ENCODE measurements around the gene ALX3.

The ALX3 gene

DNA sequence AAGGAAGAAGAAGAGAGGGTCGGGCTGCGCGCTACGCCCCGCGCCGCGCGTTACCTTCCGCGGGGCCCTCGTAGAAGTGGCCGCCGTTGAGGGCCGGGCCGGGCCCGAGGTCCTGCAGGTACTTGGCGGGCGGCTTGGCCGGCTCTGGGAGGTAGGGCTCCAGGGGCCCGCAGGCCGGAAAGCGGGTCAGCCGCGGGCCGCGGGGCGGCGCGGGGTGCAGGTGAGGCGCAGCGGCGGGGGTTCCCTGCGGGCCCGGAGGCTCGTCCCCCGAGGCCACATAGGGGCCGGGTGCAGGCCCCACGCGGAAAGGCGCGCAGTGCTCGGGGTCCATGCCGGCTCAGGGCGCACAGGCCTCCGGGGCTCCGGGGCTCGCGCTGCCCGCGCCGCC lies 196 bp downstream of the ALX3 start:
- H3K36me3 ChIP-seq (ENCODE audit: control insufficient read depth in 1 of 2, insufficient read depth in 2 of 2, low read length in 2 of 2), result no peaks in the 10 kb centered on the region
- H3K79me2 ChIP-seq (ENCODE audit: control insufficient read depth, insufficient read depth, low read length, poor library complexity), result no peaks in the 10 kb centered on the region
- H2BK12ac ChIP-seq (ENCODE audit: low read length), result no peak overlapping the region
- no peak overlapping the region for H3K4me3 ChIP-seq (ENCODE audit: low read depth, low read length)
- no peak overlapping the region for H3K27ac ChIP-seq (ENCODE audit: low read depth, low read length)
- H2AK5ac ChIP-seq (ENCODE audit: low read length), result no peak overlapping the region
- no peak overlapping the region for H4K8ac ChIP-seq (ENCODE audit: low read depth, low read length)
- no peak overlapping the region for H2AFZ ChIP-seq (ENCODE audit: insufficient read depth, low read length, poor library complexity)
- H3K14ac ChIP-seq (ENCODE audit: low read length), result no peak overlapping the region
- H3K9ac ChIP-seq (ENCODE audit: low read length), result no peak overlapping the region
- H3K18ac ChIP-seq (ENCODE audit: low read length), result no peak overlapping the region
- peak overlapping the region; percentile 49 for H3K4me2 ChIP-seq (ENCODE audit: low read length)
- H4K91ac ChIP-seq (ENCODE audit: low read depth, low read length), result no peak overlapping the region
- H3K4me1 ChIP-seq (ENCODE audit: control insufficient read depth in 1 of 2, insufficient read depth in 2 of 2, low read length in 2 of 2), result peaks cover 17 to 22% of the 10 kb centered on the region in 2 experiments
- no CpG with 5 or more reads among the region's 52 CpGs for WGBS (ENCODE audit: extremely low coverage, insufficient coverage, insufficient read length)
- no peak for DNase-seq
- peaks cover 13% of the 10 kb centered on the region for H3K9me3 ChIP-seq (ENCODE audit: insufficient read depth, low read depth, low read length)
- H2BK5ac ChIP-seq (ENCODE audit: low read depth, low read length, poor library complexity), result no peak overlapping the region
- H3K23ac ChIP-seq (ENCODE audit: low read length), result no peak overlapping the region
- no peak overlapping the region for H2BK120ac ChIP-seq (ENCODE audit: insufficient read depth, low read length, poor library complexity)
- no peak overlapping the region for H3K4ac ChIP-seq (ENCODE audit: low read depth, low read length)
- H4K12ac ChIP-seq (ENCODE audit: low read depth, low read length), result no peak overlapping the region
- peaks cover 69% of the 10 kb centered on the region for H3K27me3 ChIP-seq (ENCODE audit: insufficient read depth, low read length)
- peaks cover 3% of the 10 kb centered on the region for H3K79me1 ChIP-seq (ENCODE audit: low read length)

DNA sequence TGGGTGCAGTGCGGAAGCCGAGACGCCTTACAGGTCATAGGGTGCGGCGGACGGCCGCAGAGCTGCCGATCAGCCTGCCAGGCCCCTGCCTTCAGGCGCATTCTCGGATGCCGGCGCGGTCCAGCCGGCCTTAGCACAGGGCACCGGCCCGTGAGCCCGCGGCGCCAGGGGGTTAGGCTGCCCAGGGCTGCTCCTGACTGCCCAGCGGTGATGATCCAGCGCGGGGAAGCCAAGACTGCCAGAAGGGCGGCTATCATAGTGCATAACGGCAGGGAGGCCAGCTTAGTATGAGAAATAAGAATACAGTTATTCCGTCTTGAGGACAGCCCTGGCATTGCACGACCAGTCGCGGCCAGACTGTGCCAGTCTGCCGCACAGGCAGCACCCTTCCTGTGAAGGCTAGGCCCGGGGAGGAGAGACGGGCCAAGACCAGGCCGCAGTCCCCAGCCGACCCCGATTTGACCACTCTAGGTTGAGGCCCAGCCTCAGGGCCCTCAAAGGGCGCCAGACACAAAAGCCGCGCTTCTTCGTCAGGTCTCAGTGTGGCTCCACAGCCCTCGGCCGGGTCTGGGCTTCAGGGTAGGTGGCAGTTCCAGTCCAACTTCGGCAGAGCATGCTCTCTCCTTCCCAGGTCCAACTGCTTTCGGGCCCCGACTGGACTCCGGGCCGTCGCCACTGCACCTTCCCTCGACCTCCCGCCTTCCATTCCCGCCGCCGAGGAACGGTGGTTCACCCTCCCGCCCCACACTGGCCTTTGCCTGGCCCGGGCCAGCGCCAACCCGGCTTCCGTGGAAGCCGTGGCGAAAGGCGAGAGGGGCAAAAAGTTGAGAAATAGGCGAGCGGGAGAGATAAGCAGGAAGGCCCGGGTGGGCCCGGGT lies 829 bp downstream of the ALX3 start:
- H3K14ac ChIP-seq (ENCODE audit: low read length), result no peak overlapping the region
- peak overlapping the region; percentile 20 for H2AFZ ChIP-seq (ENCODE audit: insufficient read depth, low read length, poor library complexity)
- no peak overlapping the region for H3K27ac ChIP-seq (ENCODE audit: low read depth, low read length)
- no peaks in the 10 kb centered on the region for H3K79me2 ChIP-seq (ENCODE audit: control insufficient read depth, insufficient read depth, low read length, poor library complexity)
- H3K9me3 ChIP-seq (ENCODE audit: insufficient read depth, low read depth, low read length), result peaks cover 15% of the 10 kb centered on the region
- no peak overlapping the region for H3K4me3 ChIP-seq (ENCODE audit: low read depth, low read length)
- peaks cover 3% of the 10 kb centered on the region for H3K79me1 ChIP-seq (ENCODE audit: low read length)
- no peak overlapping the region for H4K12ac ChIP-seq (ENCODE audit: low read depth, low read length)
- no peak overlapping the region for H2BK5ac ChIP-seq (ENCODE audit: low read depth, low read length, poor library complexity)
- peak overlapping the region; percentile 49 for H3K4me2 ChIP-seq (ENCODE audit: low read length)
- WGBS (ENCODE audit: extremely low coverage, insufficient coverage, insufficient read length), result no CpG with 5 or more reads among the region's 64 CpGs
- no peak overlapping the region for H3K4ac ChIP-seq (ENCODE audit: low read depth, low read length)
- H4K91ac ChIP-seq (ENCODE audit: low read depth, low read length), result no peak overlapping the region
- peaks cover 17 to 22% of the 10 kb centered on the region in 2 experiments for H3K4me1 ChIP-seq (ENCODE audit: control insufficient read depth in 1 of 2, insufficient read depth in 2 of 2, low read length in 2 of 2)
- no peak for DNase-seq
- H3K18ac ChIP-seq (ENCODE audit: low read length), result no peak overlapping the region
- no peak overlapping the region for H3K9ac ChIP-seq (ENCODE audit: low read length)
- no peak overlapping the region for H2BK120ac ChIP-seq (ENCODE audit: insufficient read depth, low read length, poor library complexity)
- no peak overlapping the region for H2BK12ac ChIP-seq (ENCODE audit: low read length)
- H2AK5ac ChIP-seq (ENCODE audit: low read length), result no peak overlapping the region
- H3K23ac ChIP-seq (ENCODE audit: low read length), result no peak overlapping the region
- no peaks in the 10 kb centered on the region for H3K36me3 ChIP-seq (ENCODE audit: control insufficient read depth in 1 of 2, insufficient read depth in 2 of 2, low read length in 2 of 2)
- peaks cover 69% of the 10 kb centered on the region for H3K27me3 ChIP-seq (ENCODE audit: insufficient read depth, low read length)
- H4K8ac ChIP-seq (ENCODE audit: low read depth, low read length), result no peak overlapping the region

DNA sequence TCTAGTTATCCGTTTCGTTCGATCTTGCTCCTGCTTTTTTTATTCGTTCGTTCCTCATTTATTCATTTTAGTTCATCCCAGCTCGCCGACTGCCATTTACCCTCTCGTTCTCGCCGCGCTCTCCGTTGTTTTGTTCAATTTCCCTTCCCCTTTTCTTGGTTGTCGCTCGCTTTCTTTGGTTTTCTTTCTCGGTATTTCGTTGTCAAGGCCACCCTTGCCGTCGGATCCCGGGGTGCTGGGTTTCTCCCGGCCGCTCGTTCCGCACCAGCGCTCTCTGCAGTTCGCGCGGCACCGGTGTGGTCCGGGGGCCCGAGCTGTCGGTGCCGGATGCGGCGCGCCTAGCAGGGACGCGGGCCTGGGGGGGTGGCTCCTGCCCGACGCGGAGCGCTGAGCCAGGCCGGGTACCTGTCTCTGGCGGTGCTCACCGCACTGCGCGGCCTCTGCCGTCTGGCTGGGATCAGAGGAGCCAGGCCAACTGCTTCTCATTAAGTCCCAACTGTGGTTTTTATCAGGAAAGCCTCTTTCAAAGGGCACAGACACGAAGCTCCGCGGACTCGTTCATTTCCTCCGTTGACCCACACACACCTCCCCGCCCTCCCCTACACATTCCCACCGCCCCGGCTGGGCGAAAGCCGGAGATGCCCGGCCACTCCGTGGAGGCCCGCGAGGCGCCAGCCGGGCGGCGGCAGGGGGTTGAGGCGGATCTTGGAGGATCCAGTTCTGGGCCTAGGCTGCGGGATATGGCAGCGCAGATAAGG lies 1.6 kb downstream of the ALX3 start:
- no peaks in the 10 kb centered on the region for H3K79me2 ChIP-seq (ENCODE audit: control insufficient read depth, insufficient read depth, low read length, poor library complexity)
- H2BK120ac ChIP-seq (ENCODE audit: insufficient read depth, low read length, poor library complexity), result peak overlapping the region; percentile 27
- no peak overlapping the region for H3K4me3 ChIP-seq (ENCODE audit: low read depth, low read length)
- no peak overlapping the region for H4K91ac ChIP-seq (ENCODE audit: low read depth, low read length)
- no peak overlapping the region for H3K4ac ChIP-seq (ENCODE audit: low read depth, low read length)
- peaks cover 15% of the 10 kb centered on the region for H3K9me3 ChIP-seq (ENCODE audit: insufficient read depth, low read depth, low read length)
- H4K8ac ChIP-seq (ENCODE audit: low read depth, low read length), result no peak overlapping the region
- no peak overlapping the region for H3K23ac ChIP-seq (ENCODE audit: low read length)
- no peak overlapping the region for H3K27ac ChIP-seq (ENCODE audit: low read depth, low read length)
- H4K12ac ChIP-seq (ENCODE audit: low read depth, low read length), result no peak overlapping the region
- H3K79me1 ChIP-seq (ENCODE audit: low read length), result peaks cover 3% of the 10 kb centered on the region
- peak overlapping the region; percentile 37 for H3K18ac ChIP-seq (ENCODE audit: low read length)
- H3K9ac ChIP-seq (ENCODE audit: low read length), result no peak overlapping the region
- no peak overlapping the region for H2AK5ac ChIP-seq (ENCODE audit: low read length)
- peak overlapping the region; percentile 27 for H3K4me2 ChIP-seq (ENCODE audit: low read length)
- H2BK5ac ChIP-seq (ENCODE audit: low read depth, low read length, poor library complexity), result no peak overlapping the region
- H3K4me1 ChIP-seq (ENCODE audit: control insufficient read depth in 1 of 2, insufficient read depth in 2 of 2, low read length in 2 of 2), result peaks cover 17 to 22% of the 10 kb centered on the region in 2 experiments
- WGBS (ENCODE audit: extremely low coverage, insufficient coverage, insufficient read length), result no CpG with 5 or more reads among the region's 68 CpGs
- no peak for DNase-seq
- no peak overlapping the region for H2AFZ ChIP-seq (ENCODE audit: insufficient read depth, low read length, poor library complexity)
- peaks cover 67% of the 10 kb centered on the region for H3K27me3 ChIP-seq (ENCODE audit: insufficient read depth, low read length)
- H3K14ac ChIP-seq (ENCODE audit: low read length), result no peak overlapping the region
- no peaks in the 10 kb centered on the region for H3K36me3 ChIP-seq (ENCODE audit: control insufficient read depth in 1 of 2, insufficient read depth in 2 of 2, low read length in 2 of 2)
- no peak overlapping the region for H2BK12ac ChIP-seq (ENCODE audit: low read length)

DNA sequence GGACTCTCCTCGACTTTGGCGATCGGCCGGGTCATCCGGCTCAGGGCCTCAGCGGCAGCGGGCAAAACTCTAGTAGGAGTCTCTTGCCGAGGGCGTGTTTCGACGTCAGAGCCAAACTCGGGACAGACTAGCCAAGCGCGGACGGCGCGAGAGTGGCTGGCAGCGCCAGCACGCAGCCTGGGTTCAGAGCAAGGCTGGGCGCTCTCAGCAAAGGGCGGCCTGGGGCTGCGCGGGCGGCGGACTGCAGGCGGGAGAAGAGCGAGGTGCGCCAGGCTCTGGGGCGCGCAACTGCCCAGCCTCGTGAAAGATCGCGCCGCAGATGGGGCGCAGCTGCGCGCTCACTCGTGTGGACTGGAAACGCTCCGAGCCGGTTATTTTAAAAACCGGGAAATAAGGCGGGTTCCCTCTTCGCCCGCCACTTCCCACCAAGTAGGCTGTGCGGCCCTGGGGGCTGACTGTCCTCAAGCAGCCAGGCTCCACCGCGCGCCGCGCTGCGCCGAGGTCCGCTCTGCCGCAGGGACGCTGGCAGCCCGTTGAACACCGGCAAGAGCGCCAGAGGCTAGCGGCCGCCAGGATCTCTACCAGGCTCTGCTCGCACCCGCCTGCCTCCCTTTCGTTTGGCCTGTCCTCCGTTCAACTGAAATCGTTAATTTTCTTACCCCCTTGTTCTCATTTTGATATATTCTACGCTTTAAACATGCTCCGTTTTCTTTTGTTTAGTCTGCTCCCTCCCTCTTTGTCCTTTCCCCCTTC lies 2.4 kb downstream of the ALX3 start:
- Histone ChIP-seq H3K4ac (ENCODE audit: low read depth, low read length) (no peak overlapping the region), H3K4me2 (ENCODE audit: low read length) (peak overlapping the region; percentile 44), H3K4me3 (ENCODE audit: low read depth, low read length) (no peak overlapping the region), H3K18ac (ENCODE audit: low read length) (no peak overlapping the region), H3K36me3 (ENCODE audit: control insufficient read depth in 1 of 2, insufficient read depth in 2 of 2, low read length in 2 of 2) (no peaks in the 10 kb centered on the region), H3K27ac (ENCODE audit: low read depth, low read length) (no peak overlapping the region), H2AK5ac (ENCODE audit: low read length) (no peak overlapping the region), H3K79me2 (ENCODE audit: control insufficient read depth, insufficient read depth, low read length, poor library complexity) (no peaks in the 10 kb centered on the region), H2BK120ac (ENCODE audit: insufficient read depth, low read length, poor library complexity) (no peak overlapping the region), H2AFZ (ENCODE audit: insufficient read depth, low read length, poor library complexity) (no peak overlapping the region), H3K14ac (ENCODE audit: low read length) (no peak overlapping the region), H2BK12ac (ENCODE audit: low read length) (peak overlapping the region; percentile 53), H3K9me3 (ENCODE audit: insufficient read depth, low read depth, low read length) (peaks cover 17% of the 10 kb centered on the region), H3K4me1 (ENCODE audit: control insufficient read depth in 1 of 2, insufficient read depth in 2 of 2, low read length in 2 of 2) (peaks cover 19 to 24% of the 10 kb centered on the region in 2 experiments), H3K9ac (ENCODE audit: low read length) (no peak overlapping the region), H4K91ac (ENCODE audit: low read depth, low read length) (no peak overlapping the region), H3K23ac (ENCODE audit: low read length) (no peak overlapping the region), H4K12ac (ENCODE audit: low read depth, low read length) (no peak overlapping the region), H4K8ac (ENCODE audit: low read depth, low read length) (no peak overlapping the region), H3K27me3 (ENCODE audit: insufficient read depth, low read length) (peaks cover 65% of the 10 kb centered on the region), H3K79me1 (ENCODE audit: low read length) (peaks cover 3% of the 10 kb centered on the region), H2BK5ac (ENCODE audit: low read depth, low read length, poor library complexity) (no peak overlapping the region)
- no peak for DNase-seq
- WGBS (ENCODE audit: extremely low coverage, insufficient coverage, insufficient read length), result no CpG with 5 or more reads among the region's 68 CpGs
